H1 (cell line): Measurements from ENCODE around the gene P2RY11. TPM values are rescaled to one million over a fixed set of nuclear protein-coding genes. Genes with fewer than 3 reads are reported as not detected.

ENCODE experiments used
- CTCF ChIA-PET: fragments of 300-600 bp; sonication (Branson Sonifier 250); formaldehyde crosslinking; loops from one replicate; lab custom pipeline; 2021; ENCODE audit not compliant: partially characterized antibody; lab: Charles Lee
- POLR2A ChIA-PET: fragments of 300-600 bp; sonication (Branson Sonifier 250); formaldehyde crosslinking; loops from one replicate; lab custom pipeline; 2021; ENCODE audit warnings: inconsistent platforms; ENCODE audit not compliant: partially characterized antibody; lab: Charles Lee
- DNase-seq, 2 experiments: peaks; one replicate each; pipeline versions ENCODE4 v3.0.0 to v3.0.0-alpha.2; 2010 to 2022; ENCODE audit warnings: low spot score in 2 of 2, low read depth in 1 of 2, mixed read lengths in 1 of 2
- FAIRE-seq: peaks from 2 replicates; lab custom pipeline; 2011; peaks lifted over from hg19 to GRCh38; lab: Jason Lieb, UNC
- H2AFZ ChIP-seq: 2 replicates; pipeline ENCODE4 v1.8.1; 2012; ENCODE audit warnings: low read length, inconsistent platforms
- H2AK5ac ChIP-seq: 2 replicates; pipeline ENCODE4 v1.6.1; 2013; ENCODE audit warnings: low read depth, low read length
- H2BK120ac ChIP-seq: replicated peaks from 2 replicates; pipeline ENCODE3; 2013; ENCODE audit warnings: low read depth, low read length, inconsistent platforms
- H2BK12ac ChIP-seq: 2 replicates; pipeline ENCODE4 v1.6.1; 2013; ENCODE audit warnings: low read depth, low read length
- H2BK15ac ChIP-seq: 2 replicates; pipeline ENCODE4 v1.6.1; 2013; ENCODE audit warnings: low read length
- H2BK20ac ChIP-seq: 2 replicates; pipeline ENCODE4 v1.6.1; 2013; ENCODE audit warnings: low read length
- H2BK5ac ChIP-seq: 2 replicates; pipeline ENCODE4 v1.6.1; 2013; ENCODE audit warnings: low read depth, low read length
- H3K14ac ChIP-seq: 2 replicates; pipeline ENCODE4 v1.6.1; 2013; ENCODE audit warnings: inconsistent platforms; ENCODE audit not compliant: insufficient read length
- H3K18ac ChIP-seq: 2 replicates; pipeline ENCODE4 v1.6.1; 2013; ENCODE audit warnings: low read length; ENCODE audit errors: extremely low read depth
- H3K23ac ChIP-seq: 2 replicates; pipeline ENCODE4 v1.6.1; 2013; ENCODE audit warnings: inconsistent platforms; ENCODE audit not compliant: insufficient read length
- H3K23me2 ChIP-seq: 2 replicates; pipeline ENCODE4 v1.6.1; 2013; ENCODE audit warnings: low read depth, low read length
- H3K27ac ChIP-seq: 2 replicates; pipeline ENCODE4 v1.6.1; 2011; ENCODE audit warnings: low read depth, low read length, inconsistent platforms
- H3K27me3 ChIP-seq, 4 experiments: replicated peaks in 1 of 4; 1 replicate in 1 of 4; 2 replicates in 3 of 4; pipeline versions ENCODE4 v1.6.1 to v1.8.1; 2011 to 2013; ENCODE audit warnings: low read length in 3 of 4, mild to moderate bottlenecking in 3 of 4, inconsistent platforms in 2 of 4, mixed read lengths in 2 of 4, moderate library complexity in 1 of 4; ENCODE audit not compliant: control insufficient read depth in 3 of 4, insufficient read depth in 3 of 4; ENCODE audit errors: extremely low read depth in 1 of 4
- H3K36me3 ChIP-seq, 4 experiments: 2 replicates each; pipeline versions ENCODE4 v1.6.1 to v1.8.1; 2011 to 2013; ENCODE audit warnings: mild to moderate bottlenecking in 4 of 4, low read length in 3 of 4, moderate library complexity in 2 of 4, control low read depth in 1 of 4, inconsistent platforms in 1 of 4; ENCODE audit not compliant: insufficient read depth in 4 of 4, control insufficient read depth in 2 of 4
- H3K4ac ChIP-seq: replicated peaks from 2 replicates; pipeline ENCODE3; 2013; ENCODE audit warnings: low read length, low read depth, mixed read lengths, inconsistent platforms; ENCODE audit not compliant: insufficient read length
- H3K4me1 ChIP-seq, 4 experiments: replicated peaks in 1 of 4; 1 replicate in 1 of 4; 2 replicates in 3 of 4; pipeline versions ENCODE4 v1.6.1 to v1.8.1; 2011 to 2013; ENCODE audit warnings: low read length in 3 of 4, inconsistent platforms in 2 of 4, mixed read lengths in 1 of 4; ENCODE audit not compliant: insufficient read depth in 4 of 4, control insufficient read depth in 3 of 4
- H3K4me2 ChIP-seq, 2 experiments: 2 replicates each; pipeline versions ENCODE4 v1.6.1 to v1.8.1; 2011 to 2013; ENCODE audit warnings: low read depth in 2 of 2, low read length in 2 of 2, control low read depth in 1 of 2, inconsistent platforms in 1 of 2, mild to moderate bottlenecking in 1 of 2; ENCODE audit not compliant: insufficient read depth in 1 of 2
- H3K4me3 ChIP-seq, 4 experiments: fragments of 200-600, 300-600 bp in 1 of 4; sonication (generic), shearing (Covaris generic), sonication (Bioruptor Twin) in 1 of 4; 2 replicates each; pipeline versions ENCODE4 v1.5.1 to v1.8.1; 2011 to 2016; ENCODE audit warnings: low read length in 4 of 4, low read depth in 3 of 4, control low read depth in 2 of 4, inconsistent platforms in 2 of 4, mild to moderate bottlenecking in 2 of 4, mixed read lengths in 1 of 4, moderate library complexity in 1 of 4; ENCODE audit not compliant: insufficient read depth in 2 of 4; ENCODE audit errors: extremely low read depth in 1 of 4
- H3K56ac ChIP-seq: replicated peaks from 2 replicates; pipeline ENCODE3; 2013; ENCODE audit warnings: low read depth, mild to moderate bottlenecking, mixed read lengths, low read length, inconsistent platforms; ENCODE audit not compliant: insufficient read length
- H3K79me1 ChIP-seq: 2 replicates; pipeline ENCODE4 v1.6.1; 2013; ENCODE audit warnings: low read depth, low read length, control low read depth
- H3K79me2 ChIP-seq, 2 experiments: 2 replicates each; pipeline versions ENCODE4 v1.6.1 to v1.8.1; 2012 to 2013; ENCODE audit warnings: low read length in 2 of 2, mild to moderate bottlenecking in 2 of 2, inconsistent platforms in 1 of 2; ENCODE audit not compliant: insufficient read depth in 2 of 2, control insufficient read depth in 1 of 2
- H3K9ac ChIP-seq, 4 experiments: replicated peaks in 1 of 4; 1 replicate in 1 of 4; 2 replicates in 3 of 4; pipeline versions ENCODE4 v1.6.1 to v1.8.1; 2011 to 2013; ENCODE audit warnings: low read depth in 3 of 4, low read length in 3 of 4, control low read depth in 2 of 4, mild to moderate bottlenecking in 2 of 4, moderate library complexity in 2 of 4, inconsistent platforms in 1 of 4; ENCODE audit errors: extremely low read depth in 1 of 4
- H3K9me3 ChIP-seq, 2 experiments: 2 replicates each; pipeline versions ENCODE4 v1.6.1 to v1.8.1; 2012 to 2013; ENCODE audit warnings: mild to moderate bottlenecking in 2 of 2, moderate library complexity in 2 of 2, control low read depth in 1 of 2, inconsistent platforms in 1 of 2, low read depth in 1 of 2, low read length in 1 of 2, mixed read lengths in 1 of 2; ENCODE audit not compliant: insufficient read depth in 2 of 2
- H4K20me1 ChIP-seq, 2 experiments: replicated peaks in 1 of 2; 2 replicates each; pipeline versions ENCODE3 to v1.8.1; 2011 to 2013; ENCODE audit warnings: inconsistent platforms in 2 of 2, low read length in 2 of 2, mild to moderate bottlenecking in 1 of 2; ENCODE audit not compliant: insufficient read depth in 2 of 2, control insufficient read depth in 1 of 2
- H4K5ac ChIP-seq: 2 replicates; pipeline ENCODE4 v1.6.1; 2013; ENCODE audit warnings: low read length, low read depth, mixed read lengths, inconsistent platforms; ENCODE audit not compliant: insufficient read length
- H4K8ac ChIP-seq: 2 replicates; pipeline ENCODE4 v1.8.0; 2013; ENCODE audit warnings: mild to moderate bottlenecking, moderate library complexity, low read length, inconsistent platforms; ENCODE audit not compliant: insufficient read depth; ENCODE audit errors: extremely low read depth
- H4K91ac ChIP-seq: replicated peaks from 2 replicates; pipeline ENCODE3; 2013; ENCODE audit warnings: low read length, mixed read lengths, inconsistent platforms; ENCODE audit not compliant: insufficient read length
- BCL11A ChIP-seq, 2 experiments: IDR thresholded peaks; one replicate each; pipeline ENCODE4 v1.6.1; 2011; ENCODE audit warnings: low read depth in 2 of 2, low read length in 2 of 2, mild to moderate bottlenecking in 2 of 2
- CTBP2 ChIP-seq: IDR thresholded peaks from 2 replicates; pipeline ENCODE4 v1.7.0; 2011; ENCODE audit warnings: borderline replicate concordance, mild to moderate bottlenecking, moderate library complexity, mixed read lengths, low read length; ENCODE audit not compliant: insufficient read depth, insufficient read length
- KDM1A ChIP-seq: fragments of 200-600, 300-600 bp; sonication (generic); IDR thresholded peaks from 2 replicates; pipeline ENCODE4 v1.7.1; 2016; ENCODE audit warnings: mild to moderate bottlenecking, low read length, borderline replicate concordance
- PHF8 ChIP-seq: fragments of 200-600 bp; sonication (generic); conservative IDR thresholded peaks from 2 replicates; pipeline ENCODE4 v1.7.1; 2012; ENCODE audit warnings: low read depth, mild to moderate bottlenecking, inconsistent platforms, low read length, moderate library complexity
- SP1 ChIP-seq: IDR thresholded peaks from 2 replicates; pipeline ENCODE4 v1.6.1; 2011; ENCODE audit warnings: low read depth, low read length
- WGBS, 2 experiments: shearing (Covaris generic) in 1 of 2; methylation state at CpG; one replicate each; pipeline versions ENCODE4 v1.1.6 to v1.1.7; 2013 to 2015; ENCODE audit warnings: low lambda C conversion rate in 2 of 2, mixed read lengths in 2 of 2, inconsistent platforms in 1 of 2, low coverage in 1 of 2, missing lambda C conversion rate in 1 of 2; ENCODE audit not compliant: insufficient replicate concordance in 2 of 2, insufficient coverage in 1 of 2, insufficient read length in 1 of 2; ENCODE audit errors: extremely low coverage in 1 of 2, missing lambda C conversion rate in 1 of 2; 5-methylcytosine and 5-hydroxymethylcytosine counted together
- polyA plus RNA-seq, 7 experiments: library from polyadenylated mRNA; depleted of rRNA in 3 of 7; stranded (reverse) in 5 of 7; unstranded in 2 of 7; fragments of >200 nt in 5 of 7; fragments of 200-250 nt in 2 of 7; gene quantifications; 1 replicate in 5 of 7; 2 replicates in 1 of 7; 4 replicates in 1 of 7; pipeline versions ENCODE4 v1.2.1 to v1.2.3, GENCODE V29; 2011 to 2013; ENCODE audit warnings: missing spikeins in 2 of 7, mixed read lengths in 2 of 7
- total RNA-seq: library from RNA; stranded (reverse); fragmentation: NEBNext Ultra II Directional; extraction: Animal tissue kit (Norgen Biotek cat#: 25700); gene quantifications from 2 replicates; pipeline ENCODE4 v1.2.1, GENCODE V29; 2021

Gene P2RY11
- total and polyA plus RNA-seq, 2 of the 8 experiments (the other 6 are each of a cell fraction or from before 2014, with no cell fraction given): 9.2 to 18.0 TPM

- no peak for DNase-seq
Measured at GRCh38 chr19:10068205-10068604, 43.3 kb upstream of the P2RY11 start.

More at GRCh38 chr19:10068205-10068604, 43.3 kb upstream of the P2RY11 start:
- H2BK120ac ChIP-seq: no peak overlapping the region
- no peak overlapping the region for H3K27ac ChIP-seq
- H3K23ac ChIP-seq: no peak overlapping the region
- no peak overlapping the region for H3K4me2 ChIP-seq
- no peak overlapping the region for H2AK5ac ChIP-seq
- peaks cover 0 to 10% (median 5%) of the 10 kb centered on the region in 4 experiments; a peak in 6 of 7 replicates for H3K4me1 ChIP-seq
- no peak overlapping the region for H4K5ac ChIP-seq
- H3K79me2 ChIP-seq: no peaks in the 10 kb centered on the region
- H3K23me2 ChIP-seq: no peaks in the 10 kb centered on the region; the same call in 1 of the 2 replicates
- TF ChIP-seq SP1 (no peak), CTBP2 (no peak), BCL11A (IDR thresholded peaks at IDR 0.05; ENCODE audit: low read depth in 2 of 2, low read length in 2 of 2) (no peak), PHF8 (no peak), KDM1A (no peak)
- TF ChIP-seq, all 59 proteins: peak for 0
- H3K18ac ChIP-seq: no peak overlapping the region
- no peak overlapping the region for H2BK15ac ChIP-seq
- no peak overlapping the region for H2BK20ac ChIP-seq
- FAIRE-seq: no peak
- H2BK5ac ChIP-seq: no peak overlapping the region
- no peak overlapping the region for H3K14ac ChIP-seq
- 89% methylated on average over 4 of the region's 4 CpGs; no CpG with 5 or more reads in 1 of the 2 experiments for WGBS, 2 experiments
- H3K79me1 ChIP-seq: no peaks in the 10 kb centered on the region; the same call in 1 of the 2 replicates
- H4K20me1 ChIP-seq: no peaks in the 10 kb centered on the region
- no peak overlapping the region for H3K56ac ChIP-seq
- no peaks in the 10 kb centered on the region for H3K27me3 ChIP-seq
- H3K4me3 ChIP-seq: no peak overlapping the region
- no peak overlapping the region for H2AFZ ChIP-seq
- H3K36me3 ChIP-seq: no peaks in the 10 kb centered on the region
- no peak overlapping the region for H3K9ac ChIP-seq
- POLR2A ChIA-PET: no interaction called here
- CTCF ChIA-PET: interaction anchor here (1.4 kb wide), 1 partner anchor 10 kb away, joined by 3 read pairs; no protein-coding TSS in a partner anchor
- H4K91ac ChIP-seq: no peak overlapping the region
- no peaks in the 10 kb centered on the region; a peak in 1 of 4 replicates for H3K9me3 ChIP-seq
- no peak overlapping the region for H2BK12ac ChIP-seq
- H4K8ac ChIP-seq: no peak overlapping the region
- no peak overlapping the region for H3K4ac ChIP-seq
